Measurements from ENCODE around the gene DCC.

Gene DCC

GRCh38 chr18:52907543-52908308 is 567.7 kb downstream of the DCC start:
- no peak overlapping the region for H3K4me3 ChIP-seq (ENCODE audit: low read depth, low read length)
- no peak for TF ChIP-seq CTCF (IDR thresholded peaks at IDR 0.05; ENCODE audit: borderline replicate concordance, insufficient read depth, low read depth, low read length)

- H3K4me3 ChIP-seq (ENCODE audit: low read depth, low read length): no peak overlapping the region
- no peak for TF ChIP-seq CTCF (IDR thresholded peaks at IDR 0.05; ENCODE audit: borderline replicate concordance, insufficient read depth, low read depth, low read length)
Observed at GRCh38 chr18:52914148-52914547, 574.2 kb downstream of the DCC start.

- no peak for TF ChIP-seq CTCF (IDR thresholded peaks at IDR 0.05; ENCODE audit: borderline replicate concordance, insufficient read depth, low read depth, low read length)
- H3K4me3 ChIP-seq (ENCODE audit: low read depth, low read length): no peak overlapping the region
Observed at GRCh38 chr18:52920665-52921064, 580.7 kb downstream of the DCC start.

GRCh38 chr18:52933356-52933755 is 593.4 kb downstream of the DCC start:
- no peak overlapping the region for H3K4me3 ChIP-seq (ENCODE audit: low read depth, low read length)
- no peak for TF ChIP-seq CTCF (IDR thresholded peaks at IDR 0.05; ENCODE audit: borderline replicate concordance, insufficient read depth, low read depth, low read length)

- H3K4me3 ChIP-seq (ENCODE audit: low read depth, low read length): no peak overlapping the region
- TF ChIP-seq CTCF (IDR thresholded peaks at IDR 0.05; ENCODE audit: borderline replicate concordance, insufficient read depth, low read depth, low read length): no peak
Observed at GRCh38 chr18:52936931-52937330, 596.9 kb downstream of the DCC start.

- no peak for TF ChIP-seq CTCF (IDR thresholded peaks at IDR 0.05; ENCODE audit: borderline replicate concordance, insufficient read depth, low read depth, low read length)
- H3K4me3 ChIP-seq (ENCODE audit: low read depth, low read length): no peak overlapping the region
Observed at GRCh38 chr18:52937840-52938239, 597.8 kb downstream of the DCC start.

GRCh38 chr18:52945552-52945951 is 605.6 kb downstream of the DCC start:
- no peak overlapping the region for H3K4me3 ChIP-seq (ENCODE audit: low read depth, low read length)
- no peak for TF ChIP-seq CTCF (IDR thresholded peaks at IDR 0.05; ENCODE audit: borderline replicate concordance, insufficient read depth, low read depth, low read length)
